ENCODE data around the gene DBI. TPM values are rescaled to one million over a fixed set of nuclear protein-coding genes. Genes with fewer than 3 reads are reported as not detected.

The DBI gene
- total and polyA plus RNA-seq, 3 experiments from 2014 or later, result 166 to 372 (median 186) TPM

DNA sequence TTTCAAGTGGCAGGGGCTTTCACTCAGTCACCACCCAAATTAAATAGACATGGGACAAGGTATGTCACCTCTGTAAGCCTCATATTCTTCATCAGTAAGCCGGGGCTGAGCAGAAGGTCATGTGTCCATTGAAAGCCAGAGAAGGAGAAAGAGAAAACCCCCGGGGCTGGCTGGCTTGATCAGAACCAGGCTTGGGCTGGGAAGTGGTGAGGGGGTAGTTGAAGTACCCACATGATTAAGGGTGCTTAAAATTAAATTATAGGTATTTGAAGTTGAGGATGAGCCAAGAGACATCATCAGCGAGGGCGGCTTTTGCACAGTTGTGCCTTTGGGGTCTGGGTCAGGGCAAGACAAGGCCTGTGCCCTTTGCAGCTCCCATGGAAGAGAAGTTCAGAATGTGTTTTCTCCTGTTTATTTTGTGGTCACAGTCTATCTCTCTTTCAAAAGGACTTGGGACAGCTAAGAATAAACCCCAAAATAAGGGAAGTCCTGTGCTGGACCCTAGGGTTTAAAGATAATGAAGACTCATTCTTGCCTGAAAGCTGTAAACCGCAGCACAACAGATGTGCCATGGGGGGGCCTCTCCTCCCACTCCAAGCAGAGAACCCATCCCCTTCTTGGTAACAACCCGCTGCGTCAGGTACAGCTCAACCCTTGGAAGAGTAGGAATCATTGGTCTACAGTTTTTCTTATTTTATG lies 10.7 kb downstream of the DBI start:
- Histone ChIP-seq H3K4me3 (ENCODE audit: low read length) (no peak overlapping the region), H3K9me3 (ENCODE audit: low read length) (no peaks in the 10 kb centered on the region), H3K4me1 (ENCODE audit: insufficient read depth, low read length) (no peaks in the 10 kb centered on the region), H3K36me3 (ENCODE audit: insufficient read depth, low read length) (peaks cover 6% of the 10 kb centered on the region), H3K27me3 (ENCODE audit: insufficient read depth, low read length, poor library complexity, severe bottlenecking) (no peaks in the 10 kb centered on the region), H3K27ac (ENCODE audit: low read depth, low read length) (no peak overlapping the region)
- peaks cover 6 to 13% (median 8%) of the 10 kb centered on the region in 5 donors for H3K9me3 Mint-ChIP-seq
- peaks cover 27 to 29% (median 27%) of the 10 kb centered on the region in 3 donors for H3K36me3 Mint-ChIP-seq
- no peaks in the 10 kb centered on the region for H3K4me1 Mint-ChIP-seq
- no peak overlapping the region for H3K4me3 Mint-ChIP-seq
- CTCF ChIA-PET, result no interaction called here
- DNase-seq, result no peak
- no peaks in the 10 kb centered on the region for H3K27me3 Mint-ChIP-seq
- POLR2A ChIA-PET, result no interaction called here
- no peak overlapping the region for H3K27ac Mint-ChIP-seq

DNA sequence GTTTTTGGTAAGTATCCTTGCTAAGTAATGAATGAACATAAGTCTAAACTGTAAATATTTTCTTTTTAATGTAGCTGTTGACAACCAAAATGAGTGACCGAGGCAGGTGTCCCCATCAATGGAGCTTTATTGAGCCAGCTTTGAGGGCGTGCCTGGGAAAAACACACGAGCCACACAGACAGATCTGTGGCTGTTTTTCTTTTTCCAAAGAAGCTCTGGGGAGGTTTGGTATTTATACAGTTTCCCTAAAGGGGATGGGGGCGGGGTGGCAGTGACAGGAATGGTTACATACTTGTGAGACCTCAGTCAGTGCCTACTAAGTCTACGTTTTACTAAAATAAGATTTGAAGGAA lies 11.2 kb downstream of the DBI start:
- no peak overlapping the region for H3K4me3 ChIP-seq (ENCODE audit: low read length)
- no peak overlapping the region for H3K4me3 Mint-ChIP-seq
- no peaks in the 10 kb centered on the region for H3K27me3 Mint-ChIP-seq
- CTCF ChIA-PET, result no interaction called here
- H3K27ac ChIP-seq (ENCODE audit: low read depth, low read length), result no peak overlapping the region
- peaks cover 6 to 13% (median 8%) of the 10 kb centered on the region in 5 donors for H3K9me3 Mint-ChIP-seq
- H3K9me3 ChIP-seq (ENCODE audit: low read length), result no peaks in the 10 kb centered on the region
- POLR2A ChIA-PET, result no interaction called here
- H3K36me3 Mint-ChIP-seq, result peaks cover 21 to 24% (median 22%) of the 10 kb centered on the region in 3 donors
- H3K4me1 ChIP-seq (ENCODE audit: insufficient read depth, low read length), result no peaks in the 10 kb centered on the region
- no peaks in the 10 kb centered on the region for H3K4me1 Mint-ChIP-seq
- peaks cover under 1% of the 10 kb centered on the region for H3K36me3 ChIP-seq (ENCODE audit: insufficient read depth, low read length)
- DNase-seq, result no peak
- H3K27ac Mint-ChIP-seq, result no peak overlapping the region
- no peaks in the 10 kb centered on the region for H3K27me3 ChIP-seq (ENCODE audit: insufficient read depth, low read length, poor library complexity, severe bottlenecking)

DNA sequence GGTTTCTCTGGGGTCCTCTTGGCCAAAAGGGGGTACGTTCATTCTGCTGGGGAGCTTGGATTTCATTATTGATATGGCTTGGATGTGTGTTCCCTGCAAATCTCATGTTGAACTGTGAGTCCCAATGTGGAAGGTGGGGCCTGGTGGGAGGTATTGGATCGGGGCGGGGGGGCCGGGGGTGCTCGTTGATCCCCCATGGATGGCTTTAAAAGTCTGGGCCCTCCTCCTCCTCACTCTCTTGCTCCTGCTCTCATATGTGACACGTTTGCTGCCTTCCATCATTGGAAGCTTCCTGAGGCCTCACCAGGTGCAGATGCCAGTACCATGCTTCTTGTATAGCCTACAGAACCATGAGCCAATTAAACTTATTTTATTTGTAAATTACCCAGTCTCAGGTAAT lies 11.8 kb downstream of the DBI start:
- no peaks in the 10 kb centered on the region for H3K4me1 Mint-ChIP-seq
- ChIA-PET CTCF (no interaction called here), POLR2A (no interaction called here)
- Histone ChIP-seq H3K4me3 (ENCODE audit: low read length) (no peak overlapping the region), H3K36me3 (ENCODE audit: insufficient read depth, low read length) (no peaks in the 10 kb centered on the region), H3K4me1 (ENCODE audit: insufficient read depth, low read length) (no peaks in the 10 kb centered on the region), H3K27ac (ENCODE audit: low read depth, low read length) (no peak overlapping the region), H3K27me3 (ENCODE audit: insufficient read depth, low read length, poor library complexity, severe bottlenecking) (no peaks in the 10 kb centered on the region), H3K9me3 (ENCODE audit: low read length) (no peaks in the 10 kb centered on the region)
- H3K36me3 Mint-ChIP-seq, result peaks cover 16 to 18% (median 16%) of the 10 kb centered on the region in 3 donors
- no peaks in the 10 kb centered on the region for H3K27me3 Mint-ChIP-seq
- no peak for DNase-seq
- peaks cover 4 to 11% (median 8%) of the 10 kb centered on the region in 5 donors for H3K9me3 Mint-ChIP-seq
- H3K27ac Mint-ChIP-seq, result peak overlapping the region in 1 of 8 donors; percentile 21
- no peak overlapping the region for H3K4me3 Mint-ChIP-seq

DNA sequence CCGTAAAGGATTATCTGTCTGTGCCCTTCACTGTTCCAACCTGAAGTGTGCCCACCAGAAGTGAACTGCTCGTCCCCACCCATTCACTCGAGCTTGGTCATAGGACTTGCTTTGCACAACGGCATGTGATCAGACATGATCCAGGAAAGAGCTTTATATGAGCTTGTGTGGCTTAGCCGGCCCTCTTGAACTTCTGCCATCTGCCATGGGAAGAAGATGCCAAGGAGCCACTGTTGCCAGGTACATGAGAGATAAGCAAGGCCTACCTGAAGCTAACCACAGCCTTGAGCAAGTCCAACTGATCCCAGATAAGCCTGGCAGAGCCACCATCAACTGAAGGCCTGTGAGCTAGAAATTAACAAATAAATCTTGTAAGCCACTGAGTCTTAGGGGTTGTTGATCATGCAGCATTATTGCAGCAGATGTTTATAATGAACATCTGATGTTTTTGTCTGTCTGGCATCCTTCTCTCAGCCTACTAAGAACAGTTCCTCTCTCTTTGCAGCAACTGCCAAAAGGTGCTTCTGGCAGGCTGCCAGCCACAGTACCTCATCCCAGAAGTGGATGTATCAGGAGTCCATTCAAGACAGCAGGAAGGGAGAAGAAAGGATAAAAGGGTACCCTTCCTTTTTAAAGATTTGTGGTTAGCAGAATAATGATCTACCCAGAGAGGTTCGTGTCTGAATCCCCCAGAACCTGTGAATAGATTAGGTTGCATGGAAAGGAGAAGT lies 16.8 kb downstream of the DBI start:
- peak overlapping the region in 2 of 8 donors; percentile 17 to 46 for H3K27ac Mint-ChIP-seq
- Histone ChIP-seq H3K27ac (ENCODE audit: low read depth, low read length) (no peak overlapping the region), H3K36me3 (ENCODE audit: insufficient read depth, low read length) (no peaks in the 10 kb centered on the region), H3K4me3 (ENCODE audit: low read length) (no peak overlapping the region), H3K27me3 (ENCODE audit: insufficient read depth, low read length, poor library complexity, severe bottlenecking) (no peaks in the 10 kb centered on the region), H3K9me3 (ENCODE audit: low read length) (no peaks in the 10 kb centered on the region), H3K4me1 (ENCODE audit: insufficient read depth, low read length) (no peaks in the 10 kb centered on the region)
- DNase-seq, result no peak
- CTCF ChIA-PET, result no interaction called here
- H3K4me1 Mint-ChIP-seq, result no peaks in the 10 kb centered on the region
- no peak overlapping the region for H3K4me3 Mint-ChIP-seq
- POLR2A ChIA-PET, result no interaction called here
- peaks cover 5 to 31% of the 10 kb centered on the region in 2 donors for H3K27me3 Mint-ChIP-seq
- H3K9me3 Mint-ChIP-seq, result no peaks in the 10 kb centered on the region
- H3K36me3 Mint-ChIP-seq, result no peaks in the 10 kb centered on the region

DNA sequence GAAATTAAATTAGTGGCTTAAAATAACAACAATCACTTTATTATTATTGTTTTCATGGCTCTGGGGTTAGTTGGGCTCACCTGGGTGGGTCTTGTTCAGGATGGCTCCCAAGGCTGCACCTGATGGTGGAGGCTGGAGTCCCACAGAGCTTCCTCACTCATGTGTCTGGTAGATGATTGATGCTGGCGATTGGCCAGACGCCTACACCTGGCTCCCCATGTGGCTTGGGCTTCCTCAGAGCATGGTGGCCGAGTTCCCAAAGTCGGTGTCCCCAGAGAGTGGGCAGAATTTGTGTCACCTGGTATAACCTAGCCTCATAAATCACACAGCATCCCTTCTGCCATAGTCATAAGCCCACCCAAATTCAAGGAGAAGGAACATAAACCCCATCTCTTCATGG lies 18.2 kb downstream of the DBI start:
- Mint-ChIP-seq H3K9me3 (no peaks in the 10 kb centered on the region), H3K27me3 (peaks cover 5 to 39% of the 10 kb centered on the region in 2 donors), H3K4me1 (no peaks in the 10 kb centered on the region), H3K36me3 (no peaks in the 10 kb centered on the region), H3K27ac (no peak overlapping the region), H3K4me3 (no peak overlapping the region)
- no peak for DNase-seq
- ChIA-PET CTCF (no interaction called here), POLR2A (no interaction called here)
- no peaks in the 10 kb centered on the region for H3K9me3 ChIP-seq (ENCODE audit: low read length)
- H3K4me1 ChIP-seq (ENCODE audit: insufficient read depth, low read length), result no peaks in the 10 kb centered on the region
- H3K36me3 ChIP-seq (ENCODE audit: insufficient read depth, low read length), result no peaks in the 10 kb centered on the region
- H3K27ac ChIP-seq (ENCODE audit: low read depth, low read length), result no peak overlapping the region
- no peaks in the 10 kb centered on the region for H3K27me3 ChIP-seq (ENCODE audit: insufficient read depth, low read length, poor library complexity, severe bottlenecking)
- no peak overlapping the region for H3K4me3 ChIP-seq (ENCODE audit: low read length)

DNA sequence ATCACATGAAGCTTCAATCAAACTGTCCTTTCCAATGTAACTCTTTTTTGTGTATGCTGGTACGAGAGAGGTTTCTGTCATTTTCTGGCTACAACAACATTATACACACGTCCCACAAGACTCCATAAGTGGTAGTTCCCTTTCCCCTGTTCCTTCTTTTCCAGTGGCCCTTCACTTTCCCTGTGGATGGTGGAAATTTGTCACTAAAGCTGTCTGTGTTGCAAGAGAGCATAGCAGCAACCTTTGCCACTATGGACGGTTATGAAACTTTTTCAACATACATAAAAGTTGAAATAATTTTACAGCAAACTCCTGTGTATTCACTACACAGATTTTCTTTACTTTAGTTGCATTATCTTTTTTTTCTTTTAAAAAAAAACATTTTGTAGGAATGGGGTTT lies 18.7 kb downstream of the DBI start:
- H3K36me3 ChIP-seq (ENCODE audit: insufficient read depth, low read length), result no peaks in the 10 kb centered on the region
- H3K4me3 ChIP-seq (ENCODE audit: low read length), result no peak overlapping the region
- H3K36me3 Mint-ChIP-seq, result no peaks in the 10 kb centered on the region
- H3K27me3 Mint-ChIP-seq, result peaks cover 5 to 39% of the 10 kb centered on the region in 2 donors
- H3K4me3 Mint-ChIP-seq, result no peak overlapping the region
- DNase-seq, result no peak
- no peak overlapping the region for H3K27ac ChIP-seq (ENCODE audit: low read depth, low read length)
- H3K9me3 ChIP-seq (ENCODE audit: low read length), result no peaks in the 10 kb centered on the region
- H3K27ac Mint-ChIP-seq, result peak overlapping the region in 1 of 8 donors; percentile 61
- H3K27me3 ChIP-seq (ENCODE audit: insufficient read depth, low read length, poor library complexity, severe bottlenecking), result no peaks in the 10 kb centered on the region
- no peaks in the 10 kb centered on the region for H3K4me1 ChIP-seq (ENCODE audit: insufficient read depth, low read length)
- CTCF ChIA-PET, result no interaction called here
- POLR2A ChIA-PET, result no interaction called here
- no peaks in the 10 kb centered on the region for H3K4me1 Mint-ChIP-seq
- no peaks in the 10 kb centered on the region for H3K9me3 Mint-ChIP-seq

DNA sequence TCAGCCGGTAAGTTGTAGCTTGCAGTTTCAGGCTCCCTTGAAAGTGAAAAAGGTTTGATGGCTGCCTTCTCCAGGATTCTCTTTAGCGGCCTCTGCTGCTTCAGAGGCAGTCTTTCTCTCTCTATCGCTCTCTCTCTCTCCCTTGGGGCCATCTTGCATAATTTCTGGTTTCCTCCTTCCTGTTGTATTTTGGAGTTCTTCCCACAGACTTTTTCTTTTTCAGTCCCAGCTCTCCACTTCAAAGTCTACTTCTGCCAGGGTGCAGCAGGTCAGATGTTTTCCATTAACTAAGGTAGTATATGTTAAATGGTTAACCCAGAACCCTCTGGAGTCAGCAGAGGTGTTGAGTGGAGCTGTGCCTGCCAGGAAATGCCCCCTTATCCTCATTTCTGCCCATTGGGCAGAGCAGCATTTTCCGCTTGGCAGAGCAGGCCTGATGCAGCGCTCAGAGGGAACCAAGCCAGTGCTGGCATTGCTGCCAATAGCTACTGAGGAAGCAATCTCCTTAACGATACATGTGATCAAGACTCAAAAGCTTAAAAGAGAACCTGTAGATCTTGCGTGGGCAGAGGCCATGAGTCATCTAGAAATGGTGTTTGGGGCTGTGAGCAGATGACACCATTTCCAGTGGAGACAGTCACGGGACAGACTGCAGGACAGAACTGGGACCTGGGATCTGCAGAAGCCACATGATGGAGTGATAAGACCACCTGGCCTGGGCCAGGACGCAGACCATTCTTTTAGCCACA lies 20.8 kb downstream of the DBI start:
- no peaks in the 10 kb centered on the region for H3K36me3 Mint-ChIP-seq
- H3K4me1 Mint-ChIP-seq, result no peaks in the 10 kb centered on the region
- no peaks in the 10 kb centered on the region for H3K36me3 ChIP-seq (ENCODE audit: insufficient read depth, low read length)
- H3K4me1 ChIP-seq (ENCODE audit: insufficient read depth, low read length), result no peaks in the 10 kb centered on the region
- ChIA-PET POLR2A (no interaction called here), CTCF (no interaction called here)
- H3K27me3 Mint-ChIP-seq, result peaks cover 5 to 39% of the 10 kb centered on the region in 2 donors
- DNase-seq, result no peak
- no peak overlapping the region for H3K4me3 Mint-ChIP-seq
- H3K9me3 Mint-ChIP-seq, result no peaks in the 10 kb centered on the region
- H3K4me3 ChIP-seq (ENCODE audit: low read length), result no peak overlapping the region
- H3K27ac Mint-ChIP-seq, result no peak overlapping the region
- no peaks in the 10 kb centered on the region for H3K9me3 ChIP-seq (ENCODE audit: low read length)
- no peaks in the 10 kb centered on the region for H3K27me3 ChIP-seq (ENCODE audit: insufficient read depth, low read length, poor library complexity, severe bottlenecking)
- no peak overlapping the region for H3K27ac ChIP-seq (ENCODE audit: low read depth, low read length)

DNA sequence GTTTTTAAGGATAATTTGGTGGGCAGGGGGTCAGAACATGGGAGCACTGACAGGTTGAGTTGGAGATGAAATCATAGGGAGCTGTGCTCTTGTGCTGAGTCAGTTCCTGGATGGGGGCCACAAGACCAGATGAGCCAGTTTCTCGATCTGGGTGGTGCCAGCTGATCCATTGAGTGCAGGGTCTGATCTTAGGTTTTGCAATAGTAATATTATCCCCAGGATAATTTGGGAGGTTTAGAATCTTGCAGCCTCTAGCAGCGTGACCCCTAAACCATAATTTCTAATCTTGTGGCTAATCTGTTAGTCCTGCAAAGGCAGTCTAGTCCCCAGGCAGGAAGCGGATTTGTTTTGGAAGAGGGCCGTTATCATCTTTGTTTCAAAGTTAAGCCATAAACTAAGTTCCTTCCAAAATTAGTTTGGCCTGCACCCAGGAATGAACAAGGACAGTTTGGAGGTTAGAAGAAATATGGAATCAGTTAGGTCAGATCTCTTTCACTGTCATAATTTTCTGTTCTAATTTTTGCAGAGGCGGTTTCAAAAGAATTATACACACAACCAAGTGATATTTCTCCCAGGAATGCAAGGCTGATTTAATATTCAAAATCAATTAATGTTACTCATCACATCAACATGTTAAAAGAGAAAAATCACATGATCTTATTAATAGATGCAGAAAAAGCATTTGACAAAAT lies 23.0 kb downstream of the DBI start:
- CTCF ChIA-PET, result no interaction called here
- Mint-ChIP-seq H3K27ac (no peak overlapping the region), H3K9me3 (no peaks in the 10 kb centered on the region), H3K4me1 (no peaks in the 10 kb centered on the region), H3K4me3 (no peak overlapping the region), H3K36me3 (no peaks in the 10 kb centered on the region), H3K27me3 (peaks cover 2 to 30% of the 10 kb centered on the region in 2 donors)
- no peaks in the 10 kb centered on the region for H3K9me3 ChIP-seq (ENCODE audit: low read length)
- no peak overlapping the region for H3K4me3 ChIP-seq (ENCODE audit: low read length)
- H3K4me1 ChIP-seq (ENCODE audit: insufficient read depth, low read length), result no peaks in the 10 kb centered on the region
- no peaks in the 10 kb centered on the region for H3K27me3 ChIP-seq (ENCODE audit: insufficient read depth, low read length, poor library complexity, severe bottlenecking)
- no peaks in the 10 kb centered on the region for H3K36me3 ChIP-seq (ENCODE audit: insufficient read depth, low read length)
- DNase-seq, result no peak
- POLR2A ChIA-PET, result no interaction called here
- H3K27ac ChIP-seq (ENCODE audit: low read depth, low read length), result no peak overlapping the region
